GM20431 (cell line): Measurements from ENCODE around the gene LRRC53.

Experiments
- in situ Hi-C: fragments of 300-500 bp; cut with MseI, MboI; formaldehyde crosslinking; loops from one replicate; pipeline ENCODE4 v1.15.0; 2020; ENCODE audit warnings: low sequenced_read_pairs; ENCODE audit not compliant: unreplicated experiment

Gene LRRC53

DNA sequence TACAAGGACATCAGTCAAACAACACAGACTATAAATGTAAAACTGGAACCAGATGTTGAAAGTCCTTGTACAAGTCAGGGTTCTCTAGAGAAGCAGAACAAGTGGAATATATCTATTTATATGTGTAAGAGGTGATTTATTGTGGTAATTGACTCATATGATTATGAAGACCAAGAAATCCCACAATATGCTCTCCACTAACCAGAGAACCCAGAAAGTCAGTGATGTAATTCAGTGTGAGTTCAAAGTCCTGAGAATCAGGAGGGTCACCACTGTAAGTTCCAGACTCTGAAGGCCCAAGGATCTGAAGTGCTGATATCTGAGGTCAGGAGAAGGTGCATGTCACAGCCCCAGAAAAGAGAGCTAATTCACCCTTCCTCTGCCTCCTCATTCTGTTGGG is 57.0 kb downstream of the LRRC53 start:
- in situ Hi-C loops: no loop called here

- in situ Hi-C loops: no loop called here
These were observed 59.1 kb downstream of the LRRC53 start for GRCh38 chr1:74453277-74453676.

DNA sequence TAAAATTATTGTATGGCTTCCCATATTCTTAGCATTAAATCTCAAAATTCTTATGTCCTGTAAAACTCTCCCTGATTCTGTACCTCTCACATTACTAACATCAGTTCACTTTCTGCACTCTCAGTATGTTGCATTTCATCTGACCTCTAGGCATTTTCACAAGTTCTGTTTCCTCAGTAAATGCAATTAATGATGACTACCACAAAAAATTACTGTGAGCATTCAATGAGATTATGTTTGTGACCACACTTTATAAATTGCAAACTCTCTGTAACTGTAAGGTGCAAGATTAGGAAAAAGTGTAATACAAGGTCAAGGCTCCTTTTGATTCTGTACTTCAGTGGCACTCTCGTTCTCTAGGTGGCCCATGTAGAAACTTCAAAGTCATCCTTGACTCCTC is 60.4 kb downstream of the LRRC53 start:
- in situ Hi-C loops: no loop called here

GRCh38 chr1:74437035-74437434 is 75.4 kb downstream of the LRRC53 start:
- in situ Hi-C loops: no loop called here

- in situ Hi-C loops: no loop called here
These were observed 76.3 kb downstream of the LRRC53 start for GRCh38 chr1:74436078-74436477.

DNA sequence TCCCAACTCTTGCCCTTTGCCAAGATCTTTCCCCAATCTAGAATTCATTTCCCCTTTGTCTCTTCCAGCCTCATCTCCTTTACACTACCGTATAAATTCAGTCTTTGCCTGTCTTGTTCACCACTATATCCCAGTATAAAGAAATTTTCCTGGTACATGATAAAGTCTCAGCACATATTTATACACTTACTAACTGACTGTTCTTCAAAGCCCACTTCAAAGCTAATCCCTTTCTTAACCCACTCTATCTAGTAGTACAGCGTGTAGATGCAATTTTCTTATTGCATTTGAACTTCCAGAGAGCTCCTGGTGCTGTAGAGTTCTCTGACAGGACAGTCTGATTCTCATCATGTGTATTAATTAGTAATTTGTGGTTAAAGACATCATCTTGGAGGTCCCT is 78.1 kb downstream of the LRRC53 start:
- in situ Hi-C loops: no loop called here

- in situ Hi-C loops: no loop called here
These were observed 80.1 kb downstream of the LRRC53 start for GRCh38 chr1:74432325-74432724.

DNA sequence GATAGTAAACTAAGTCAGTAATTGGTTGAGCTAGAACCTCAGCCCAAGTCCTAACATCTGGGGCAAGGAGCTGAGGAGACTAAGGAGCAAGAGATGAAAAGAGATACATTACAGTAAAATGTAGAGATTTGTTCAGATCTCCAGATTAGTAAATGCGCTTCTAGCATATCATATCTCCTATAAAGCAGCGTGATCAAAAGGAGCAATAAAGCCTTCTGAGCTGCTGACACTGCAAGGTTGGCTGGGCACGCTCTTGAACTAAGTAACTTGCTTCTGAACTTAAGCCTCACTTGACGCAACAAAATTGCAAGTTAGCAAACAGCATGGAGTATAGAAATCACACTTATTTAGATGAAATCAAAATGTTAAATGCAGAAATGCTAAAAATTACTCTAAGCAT is 80.9 kb downstream of the LRRC53 start:
- in situ Hi-C loops: no loop called here

- in situ Hi-C loops: no loop called here
These were observed 82.0 kb downstream of the LRRC53 start for GRCh38 chr1:74430342-74430934.

DNA sequence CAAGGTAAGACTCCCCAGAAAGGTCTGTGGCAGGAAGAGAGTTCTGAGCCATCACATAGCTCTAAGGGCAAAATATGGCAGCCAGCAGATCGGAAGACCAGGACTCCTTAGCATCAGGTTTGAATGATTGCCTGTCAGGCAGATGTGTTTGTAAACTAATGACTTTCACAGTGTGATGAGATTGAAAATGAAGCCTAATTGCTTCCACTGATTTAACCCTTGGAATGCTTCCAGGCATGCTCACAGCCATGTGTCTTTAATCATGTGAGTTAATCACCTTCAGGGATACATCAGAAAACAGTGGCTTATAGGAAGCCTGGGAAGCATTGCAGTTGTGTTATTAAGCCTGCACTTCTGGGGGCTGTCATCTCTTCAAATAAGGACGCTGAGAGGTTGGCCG is 82.8 kb downstream of the LRRC53 start:
- in situ Hi-C loops: no loop called here

DNA sequence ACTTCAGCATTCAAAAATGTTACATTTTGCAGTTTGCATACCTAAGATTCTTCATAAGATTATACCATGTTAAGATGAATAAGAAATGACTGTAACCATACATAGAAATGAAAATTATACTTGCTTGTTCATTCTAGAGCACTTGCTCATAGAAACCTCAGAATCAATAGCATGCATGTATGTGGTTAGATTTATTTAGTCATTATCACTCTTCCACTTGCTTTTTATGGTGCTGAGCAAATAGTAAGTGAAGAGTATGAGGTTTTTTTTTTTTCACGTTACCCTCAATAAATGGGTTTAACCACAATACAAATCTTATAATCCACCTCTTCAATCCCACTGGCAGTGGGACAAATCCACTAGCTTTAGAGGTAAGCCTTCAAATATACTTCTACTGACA is 84.7 kb downstream of the LRRC53 start:
- in situ Hi-C loops: no loop called here

GRCh38 chr1:74426208-74426937 is 86.0 kb downstream of the LRRC53 start:
- in situ Hi-C loops: no loop called here

GRCh38 chr1:74425676-74426075 is 86.7 kb downstream of the LRRC53 start:
- in situ Hi-C loops: no loop called here

DNA sequence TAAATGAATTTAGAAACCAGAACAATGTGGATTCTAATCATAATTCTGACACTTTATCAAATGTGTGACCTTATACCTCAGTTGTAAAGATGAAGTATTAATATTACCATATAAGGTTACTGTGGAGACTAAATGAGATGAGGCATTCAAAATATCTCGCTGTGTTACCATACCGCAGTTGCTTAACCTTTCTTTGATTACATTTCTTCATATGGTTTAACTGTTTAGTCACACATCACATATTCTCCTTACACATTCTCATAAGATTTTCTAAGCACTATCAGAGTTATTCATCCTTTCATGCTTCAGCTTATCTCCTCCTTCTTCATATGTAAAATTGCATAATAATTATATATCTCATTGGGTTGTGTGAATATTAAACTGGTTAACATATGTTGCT is 88.9 kb downstream of the LRRC53 start:
- in situ Hi-C loops: no loop called here

DNA sequence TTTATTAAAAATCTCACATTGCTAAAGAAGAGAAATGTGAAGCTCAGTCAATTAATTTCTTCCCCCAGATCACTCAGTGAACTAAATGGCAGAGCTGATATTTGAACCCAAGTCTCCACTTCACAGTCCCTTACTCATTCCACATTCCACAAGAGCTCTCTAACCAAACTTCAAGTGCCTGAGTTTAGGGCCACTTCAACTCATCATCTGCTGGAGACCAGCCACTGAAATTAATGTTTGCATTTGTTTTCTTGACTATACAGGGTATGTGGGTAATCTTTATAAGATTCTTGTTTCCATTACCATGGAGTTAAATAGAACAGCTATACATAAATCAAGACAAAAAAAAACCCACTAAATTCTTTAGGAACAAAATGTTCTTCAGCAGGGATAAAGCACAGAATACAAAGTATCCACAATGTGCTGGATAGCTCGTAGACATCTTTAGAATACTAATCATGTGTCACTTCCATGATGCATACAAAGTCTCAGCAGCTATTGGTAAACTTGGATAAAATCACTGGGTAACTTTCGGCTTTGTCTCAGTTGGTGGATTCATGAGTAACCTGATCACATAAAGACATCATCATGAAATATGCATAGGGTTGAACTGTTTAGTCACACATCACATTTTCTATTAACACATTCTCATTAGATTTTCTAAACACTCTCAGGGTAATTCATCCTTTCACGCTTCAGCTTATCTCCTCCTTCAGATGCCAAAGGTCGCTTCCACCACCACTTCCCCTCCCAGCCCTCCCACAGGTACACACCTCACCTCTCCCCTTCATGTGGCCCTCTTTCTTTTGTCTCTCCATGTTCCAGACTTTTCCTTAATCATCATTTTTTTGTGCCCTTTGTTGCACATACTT is 89.8 kb downstream of the LRRC53 start:
- in situ Hi-C loops: no loop called here

GRCh38 chr1:74420467-74420866 is 91.9 kb downstream of the LRRC53 start:
- in situ Hi-C loops: no loop called here
